Cardiac muscle cell (in vitro differentiated cells and primary cell): Measurements from ENCODE around the gene RGS7. TPM values are rescaled to one million over a fixed set of nuclear protein-coding genes. Genes with fewer than 3 reads are reported as not detected.
A peak's percentile ranks its signal among the peaks of the same experiment; 100 is the strongest.

Experiments used
- DNase-seq, 2 donors: peaks; one replicate each; pipeline versions ENCODE4 v3.0.0 to v3.0.0-alpha.2; 2010 to 2017; ENCODE audit warnings: low read depth in 1 of 2, low spot score in 1 of 2
- H3K27ac ChIP-seq: fragments of 200-600 bp; sonication (generic); 2 replicates; pipeline ENCODE4 v1.5.1; 2016
- H3K27me3 ChIP-seq: fragments of 200-600 bp; sonication (generic); 2 replicates; pipeline ENCODE4 v1.6.0; 2016; ENCODE audit warnings: control low read depth
- H3K36me3 ChIP-seq: fragments of 200-600 bp; sonication (generic); 2 replicates; pipeline ENCODE4 v1.5.1; 2016; ENCODE audit warnings: control low read depth
- H3K4me1 ChIP-seq: fragments of 200-600 bp; sonication (generic); 2 replicates; pipeline ENCODE4 v1.8.1; 2017; ENCODE audit warnings: low read depth, mild to moderate bottlenecking, mixed run types
- H3K4me3 ChIP-seq: fragments of 200-600 bp; sonication (generic); 2 replicates; pipeline ENCODE4 v1.5.1; 2016; ENCODE audit warnings: mild to moderate bottlenecking
- H3K9me3 ChIP-seq: fragments of 200-600 bp; sonication (generic); 2 replicates; pipeline ENCODE4 v1.5.1; 2017; ENCODE audit warnings: low read depth, mild to moderate bottlenecking, control low read depth
- polyA plus RNA-seq: library from polyadenylated mRNA; unstranded; fragments of >200 nt; fragmentation: Nextera tagmentation; extraction: Ambion mirVana; gene quantifications from 2 replicates; pipeline ENCODE4 v1.2.1, GENCODE V29; 2016
- total RNA-seq: library from RNA; depleted of rRNA; stranded (reverse); fragments of >200 nt; gene quantifications from 2 replicates; pipeline ENCODE4 v1.2.3, GENCODE V29; 2016
- TF ChIP-seq, protein P1 (sequence below): IDR thresholded peaks from 2 replicates; pipeline ENCODE4 v1.5.1; 2012; ENCODE audit warnings: low read depth, mild to moderate bottlenecking, low read length

RGS7 gene
- total and polyA plus RNA-seq, 2 experiments from 2014 or later: not detected

- Histone ChIP-seq H3K4me3 (no peak overlapping the region), H3K4me1 (no peaks in the 10 kb centered on the region), H3K36me3 (no peaks in the 10 kb centered on the region), H3K27ac (no peak overlapping the region), H3K9me3 (no peaks in the 10 kb centered on the region), H3K27me3 (no peaks in the 10 kb centered on the region)
- TF ChIP-seq, protein P1, sequence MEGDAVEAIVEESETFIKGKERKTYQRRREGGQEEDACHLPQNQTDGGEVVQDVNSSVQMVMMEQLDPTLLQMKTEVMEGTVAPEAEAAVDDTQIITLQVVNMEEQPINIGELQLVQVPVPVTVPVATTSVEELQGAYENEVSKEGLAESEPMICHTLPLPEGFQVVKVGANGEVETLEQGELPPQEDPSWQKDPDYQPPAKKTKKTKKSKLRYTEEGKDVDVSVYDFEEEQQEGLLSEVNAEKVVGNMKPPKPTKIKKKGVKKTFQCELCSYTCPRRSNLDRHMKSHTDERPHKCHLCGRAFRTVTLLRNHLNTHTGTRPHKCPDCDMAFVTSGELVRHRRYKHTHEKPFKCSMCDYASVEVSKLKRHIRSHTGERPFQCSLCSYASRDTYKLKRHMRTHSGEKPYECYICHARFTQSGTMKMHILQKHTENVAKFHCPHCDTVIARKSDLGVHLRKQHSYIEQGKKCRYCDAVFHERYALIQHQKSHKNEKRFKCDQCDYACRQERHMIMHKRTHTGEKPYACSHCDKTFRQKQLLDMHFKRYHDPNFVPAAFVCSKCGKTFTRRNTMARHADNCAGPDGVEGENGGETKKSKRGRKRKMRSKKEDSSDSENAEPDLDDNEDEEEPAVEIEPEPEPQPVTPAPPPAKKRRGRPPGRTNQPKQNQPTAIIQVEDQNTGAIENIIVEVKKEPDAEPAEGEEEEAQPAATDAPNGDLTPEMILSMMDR: no peak
- peak in 1 of 2 donors; percentile 18 for DNase-seq
Measured at GRCh38 chr1:240967070-240967724, 389.8 kb downstream of the RGS7 start.

DNA sequence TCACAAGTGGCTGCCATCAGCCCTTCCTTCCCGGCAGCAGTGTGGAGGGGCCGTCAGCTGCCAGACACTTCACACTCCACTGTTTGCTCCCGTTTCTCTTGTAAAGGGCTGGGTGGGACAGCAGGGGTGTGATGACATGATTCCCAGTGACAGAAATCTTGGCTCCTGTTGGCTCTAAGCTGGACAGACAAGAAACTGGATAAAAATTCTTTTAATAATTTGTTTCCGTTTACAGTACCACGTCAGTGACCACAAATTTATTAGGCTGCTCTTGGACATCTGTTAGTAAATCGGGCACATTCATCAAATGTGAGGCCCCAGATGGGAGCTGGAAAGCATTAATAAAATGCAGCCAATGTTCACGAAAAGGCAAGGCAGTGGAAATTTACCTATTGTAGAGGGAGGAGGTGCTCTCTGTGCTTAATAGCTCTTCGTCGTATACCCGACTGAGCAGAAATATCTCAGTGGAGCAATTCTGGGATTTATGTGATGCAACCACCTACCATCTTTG, 391.4 kb downstream of the RGS7 start:
- Histone ChIP-seq H3K27me3 (no peaks in the 10 kb centered on the region), H3K36me3 (no peaks in the 10 kb centered on the region), H3K4me3 (no peak overlapping the region), H3K27ac (no peak overlapping the region), H3K4me1 (no peaks in the 10 kb centered on the region), H3K9me3 (no peaks in the 10 kb centered on the region)
- peak in 1 of 2 donors; percentile 51 for DNase-seq
- TF ChIP-seq, protein P1: no peak

GRCh38 chr1:240962086-240962485, 394.9 kb downstream of the RGS7 start:
- H3K4me3 ChIP-seq: no peak overlapping the region
- no peak for DNase-seq
- no peak overlapping the region for H3K27ac ChIP-seq
- no peaks in the 10 kb centered on the region for H3K9me3 ChIP-seq
- no peaks in the 10 kb centered on the region for H3K4me1 ChIP-seq
- TF ChIP-seq, protein P1: no peak
- H3K36me3 ChIP-seq: no peaks in the 10 kb centered on the region
- no peaks in the 10 kb centered on the region for H3K27me3 ChIP-seq

- Histone ChIP-seq H3K4me1 (no peaks in the 10 kb centered on the region), H3K9me3 (no peaks in the 10 kb centered on the region), H3K27ac (no peak overlapping the region), H3K27me3 (no peaks in the 10 kb centered on the region), H3K36me3 (no peaks in the 10 kb centered on the region), H3K4me3 (no peak overlapping the region)
- DNase-seq: no peak
- TF ChIP-seq, protein P1: no peak
Measured at GRCh38 chr1:240956424-240956823, 400.6 kb downstream of the RGS7 start.

DNA sequence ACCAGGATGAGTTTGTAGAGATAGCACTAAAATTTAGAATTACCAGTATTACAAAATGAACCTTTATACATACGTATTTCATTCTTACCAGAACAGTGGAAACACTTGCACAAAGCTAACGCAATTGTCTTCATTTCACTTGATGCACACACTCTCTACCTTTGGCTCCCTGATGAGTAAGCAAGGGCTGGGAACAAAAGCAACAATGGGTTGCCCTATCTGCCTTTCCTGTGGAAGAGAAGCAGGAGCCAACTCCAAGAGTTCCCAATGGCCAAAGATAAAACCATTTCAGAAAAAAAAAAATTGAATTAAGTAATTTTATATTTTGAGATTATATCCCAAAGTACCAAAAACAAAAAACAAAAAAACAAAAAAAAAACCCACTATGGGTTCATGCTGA, 401.0 kb downstream of the RGS7 start:
- no peaks in the 10 kb centered on the region for H3K4me1 ChIP-seq
- no peaks in the 10 kb centered on the region for H3K36me3 ChIP-seq
- H3K9me3 ChIP-seq: no peaks in the 10 kb centered on the region
- no peak overlapping the region for H3K4me3 ChIP-seq
- TF ChIP-seq, protein P1: no peak
- H3K27me3 ChIP-seq: no peaks in the 10 kb centered on the region
- H3K27ac ChIP-seq: no peak overlapping the region
- no peak for DNase-seq
